ENCODE results near the gene SNED1. TPM values are rescaled to one million over a fixed set of nuclear protein-coding genes. Genes with fewer than 3 reads are reported as not detected.

The SNED1 gene
- polyA plus RNA-seq, 2 of the 4 experiments (the other 2 are of a cell fraction): 0.15 to 0.21 TPM

GRCh38 chr2:240990726-240991377, 7.6 kb upstream of the SNED1 start:
- Histone ChIP-seq H3K4me1 (peaks cover 32% of the 10 kb centered on the region), H3K4me2 (no peak overlapping the region; the same call in 2 of the 3 replicates), H3K4me3 (no peak overlapping the region), H3K27ac (peak overlapping the region; percentile 61 to 75; a peak in 5 of 6 replicates), H3K9me3 (no peaks in the 10 kb centered on the region)
- 91% methylated on average over 9 of the region's 13 CpGs for WGBS (ENCODE audit: missing lambda C conversion rate)
- CTCF ChIA-PET: interaction anchor here (0.9 to 4.2 kb wide), 8 partner anchors 7 to 139 kb away, joined by 3 to 39 read pairs (median 6); no protein-coding TSS in a partner anchor
- ATAC-seq (peak in 1 of 2 experiments; percentile 12; a peak in 1 of 6 replicates), FAIRE-seq (no peak), DNase-seq (ENCODE audit: low read depth in 1 of 2, low spot score in 1 of 2) (no peak)
- TF ChIP-seq FOSB (CRISPR knock-in tag; IDR thresholded peaks at IDR 0.05) (no peak), ELK1 (IDR thresholded peaks at IDR 0.05; ENCODE audit: low read depth, low read length) (no peak), KDM5A (IDR thresholded peaks at IDR 0.05) (no peak), RARB (CRISPR knock-in tag; IDR thresholded peaks at IDR 0.05) (no peak), ZNF302 (CRISPR knock-in tag; IDR thresholded peaks at IDR 0.05) (no peak), EP300 (IDR thresholded peaks at IDR 0.05) (no peak), SMC3 (IDR thresholded peaks at IDR 0.05) (no peak), MAZ (IDR thresholded peaks at IDR 0.05; ENCODE audit: borderline replicate concordance, low read depth, low read length) (no peak), NR3C1 (IDR thresholded peaks at IDR 0.05) (no peak), CTCF (IDR thresholded peaks at IDR 0.05) (no peak)
- POLR2A ChIA-PET: no interaction called here

- DNase-seq (ENCODE audit: low read depth in 1 of 2, low spot score in 1 of 2) (peak; percentile 49 to 70), FAIRE-seq (no peak), ATAC-seq (peak; percentile 28 to 51)
- ChIA-PET POLR2A (no interaction called here), CTCF (interaction anchor here (1.6 to 4.2 kb wide), 3 partner anchors 8 to 78 kb away, joined by 4 to 39 read pairs (median 7); no protein-coding TSS in a partner anchor)
- WGBS (ENCODE audit: missing lambda C conversion rate): 45% methylated on average over 26 of the region's 33 CpGs
- peak overlapping the region; percentile 57 for H3K4me2 ChIP-seq
- H3K27ac ChIP-seq: peak overlapping the region; percentile 61 to 75; a peak in 5 of 6 replicates
- H3K9me3 ChIP-seq: no peaks in the 10 kb centered on the region
- no peak overlapping the region for H3K4me3 ChIP-seq
- H3K4me1 ChIP-seq: peaks cover 24% of the 10 kb centered on the region
- TF ChIP-seq HOXB13 (CRISPR knock-in tag; IDR thresholded peaks at IDR 0.05; ENCODE audit: low read depth): no peak
- peak; percentile 28; the same call in 1 of the 2 replicates for TF ChIP-seq FOSL2 (IDR thresholded peaks at IDR 0.05)
- peak; percentile 77 for TF ChIP-seq FOSL2 (CRISPR knock-in tag; IDR thresholded peaks at IDR 0.05)
These were observed 6.8 kb upstream of the SNED1 start for GRCh38 chr2:240991378-240992263.

DNA sequence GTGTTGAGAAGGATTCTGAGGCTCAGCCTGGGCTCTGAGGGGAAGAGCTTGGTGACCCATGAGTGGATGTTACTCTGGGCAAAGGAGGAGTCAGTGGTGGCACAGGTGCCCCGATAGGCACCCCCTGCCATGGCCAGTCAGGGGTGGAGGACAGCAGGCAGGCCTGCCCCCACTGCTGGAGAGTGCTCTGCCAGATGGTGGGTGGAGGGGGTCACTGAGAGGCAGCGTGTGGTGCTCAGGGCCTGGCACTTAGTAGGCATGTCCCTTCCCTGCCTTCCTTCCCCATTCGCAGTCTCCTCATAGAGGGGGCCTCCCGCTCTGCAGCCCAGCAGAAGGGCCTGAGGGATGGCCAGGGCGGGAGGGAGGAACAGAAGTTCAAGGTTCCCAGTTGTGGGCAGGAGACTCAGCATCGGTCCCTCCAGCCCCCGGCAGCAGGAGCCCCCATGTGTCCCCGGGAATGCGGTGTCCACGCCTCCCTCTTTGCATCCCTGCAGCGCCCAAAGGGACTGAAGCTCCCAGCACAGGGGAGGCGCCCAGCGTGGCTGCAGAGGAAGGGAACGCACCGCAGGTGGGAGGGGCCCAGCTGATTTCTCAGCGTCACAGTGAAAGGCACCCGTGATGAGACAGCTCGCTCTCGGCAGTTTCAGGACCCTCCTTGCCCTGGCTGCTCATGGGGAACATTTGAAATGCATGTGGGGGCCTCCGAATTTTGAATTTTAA, 5.7 kb upstream of the SNED1 start:
- no peaks in the 10 kb centered on the region for H3K9me3 ChIP-seq
- DNase-seq (ENCODE audit: low read depth in 1 of 2, low spot score in 1 of 2) (no peak), ATAC-seq (no peak), FAIRE-seq (no peak)
- WGBS (ENCODE audit: missing lambda C conversion rate): 91% methylated on average over 17 of the region's 20 CpGs
- H3K4me2 ChIP-seq: no peak overlapping the region
- no peak for TF ChIP-seq POLR2A (IDR thresholded peaks at IDR 0.05; ENCODE audit: low read length)
- no peak for TF ChIP-seq SREBF2 (IDR thresholded peaks at IDR 0.05)
- TF ChIP-seq RCOR1 (IDR thresholded peaks at IDR 0.05; ENCODE audit: low read depth, low read length): no peak
- TF ChIP-seq, protein P1, sequence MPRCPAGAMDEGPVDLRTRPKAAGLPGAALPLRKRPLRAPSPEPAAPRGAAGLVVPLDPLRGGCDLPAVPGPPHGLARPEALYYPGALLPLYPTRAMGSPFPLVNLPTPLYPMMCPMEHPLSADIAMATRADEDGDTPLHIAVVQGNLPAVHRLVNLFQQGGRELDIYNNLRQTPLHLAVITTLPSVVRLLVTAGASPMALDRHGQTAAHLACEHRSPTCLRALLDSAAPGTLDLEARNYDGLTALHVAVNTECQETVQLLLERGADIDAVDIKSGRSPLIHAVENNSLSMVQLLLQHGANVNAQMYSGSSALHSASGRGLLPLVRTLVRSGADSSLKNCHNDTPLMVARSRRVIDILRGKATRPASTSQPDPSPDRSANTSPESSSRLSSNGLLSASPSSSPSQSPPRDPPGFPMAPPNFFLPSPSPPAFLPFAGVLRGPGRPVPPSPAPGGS (IDR thresholded peaks at IDR 0.05): no peak
- CTCF ChIA-PET: interaction anchor here (1.0 to 4.2 kb wide), 3 partner anchors 9 to 141 kb away, joined by 3 to 39 read pairs (median 7); no protein-coding TSS in a partner anchor
- peak overlapping the region; percentile 61 to 75; a peak in 5 of 6 replicates for H3K27ac ChIP-seq
- peaks cover 15% of the 10 kb centered on the region for H3K4me1 ChIP-seq
- no peak overlapping the region for H3K4me3 ChIP-seq
- POLR2A ChIA-PET: no interaction called here
